SU-DHL-6 (cell line): ENCODE measurements around the gene ANKRD39.

Experiments used
- EZH2phosphoT487 ChIP-seq: fragments of 200-600 bp; sonication (generic), shearing (Covaris generic); conservative IDR thresholded peaks from 2 replicates; pipeline ENCODE4 v1.6.1; 2018; ENCODE audit warnings: mild to moderate bottlenecking, antibody characterized with exemption, low read length, moderate library complexity, mixed read lengths
- TF ChIP-seq, protein P1 (sequence below): fragments of 200-600 bp; sonication (generic); IDR thresholded peaks from one replicate; pipeline ENCODE4 v1.5.1; 2017; ENCODE audit warnings: antibody characterized with exemption, mild to moderate bottlenecking, low read length, moderate library complexity; ENCODE audit not compliant: insufficient read depth, poor library complexity, severe bottlenecking

DNA sequence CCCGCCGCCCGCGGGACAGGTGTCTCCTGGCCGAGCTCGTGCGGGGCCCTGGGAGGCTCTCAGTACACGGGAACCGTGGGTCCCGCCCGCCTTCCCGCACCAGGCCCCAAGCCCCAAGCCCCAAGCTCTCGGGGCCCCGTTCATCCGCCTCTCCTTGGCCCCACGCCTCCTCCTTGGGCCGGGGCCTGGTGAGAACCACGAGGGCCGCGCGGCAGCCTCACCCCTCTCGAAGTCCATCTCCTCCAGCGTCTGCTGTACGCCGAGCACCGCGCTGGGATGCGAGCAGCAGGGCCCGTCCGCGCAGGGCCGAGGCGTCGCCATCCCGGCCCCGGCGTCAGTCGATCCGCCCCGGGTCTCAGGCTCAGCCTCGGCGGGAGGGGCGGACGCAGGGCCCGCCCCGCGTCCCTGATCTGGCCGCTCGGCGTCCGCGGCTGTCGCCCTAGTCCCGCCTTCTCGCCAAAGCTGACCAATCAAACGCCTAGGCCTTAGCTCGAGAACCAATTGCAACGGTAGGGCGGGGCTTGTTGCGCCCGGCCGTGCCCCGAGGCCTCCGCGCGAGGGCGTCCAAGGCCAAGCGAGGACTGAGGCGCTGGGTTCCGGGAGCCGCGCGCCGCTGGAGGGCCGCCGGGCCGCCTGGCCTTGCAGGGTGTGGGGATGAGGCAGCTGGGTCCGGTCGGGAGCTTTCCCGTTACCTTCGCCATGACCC is at the start of gene ANKRD39:
- TF ChIP-seq, protein P1, sequence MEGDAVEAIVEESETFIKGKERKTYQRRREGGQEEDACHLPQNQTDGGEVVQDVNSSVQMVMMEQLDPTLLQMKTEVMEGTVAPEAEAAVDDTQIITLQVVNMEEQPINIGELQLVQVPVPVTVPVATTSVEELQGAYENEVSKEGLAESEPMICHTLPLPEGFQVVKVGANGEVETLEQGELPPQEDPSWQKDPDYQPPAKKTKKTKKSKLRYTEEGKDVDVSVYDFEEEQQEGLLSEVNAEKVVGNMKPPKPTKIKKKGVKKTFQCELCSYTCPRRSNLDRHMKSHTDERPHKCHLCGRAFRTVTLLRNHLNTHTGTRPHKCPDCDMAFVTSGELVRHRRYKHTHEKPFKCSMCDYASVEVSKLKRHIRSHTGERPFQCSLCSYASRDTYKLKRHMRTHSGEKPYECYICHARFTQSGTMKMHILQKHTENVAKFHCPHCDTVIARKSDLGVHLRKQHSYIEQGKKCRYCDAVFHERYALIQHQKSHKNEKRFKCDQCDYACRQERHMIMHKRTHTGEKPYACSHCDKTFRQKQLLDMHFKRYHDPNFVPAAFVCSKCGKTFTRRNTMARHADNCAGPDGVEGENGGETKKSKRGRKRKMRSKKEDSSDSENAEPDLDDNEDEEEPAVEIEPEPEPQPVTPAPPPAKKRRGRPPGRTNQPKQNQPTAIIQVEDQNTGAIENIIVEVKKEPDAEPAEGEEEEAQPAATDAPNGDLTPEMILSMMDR = peak; percentile 81
- no peak for TF ChIP-seq EZH2phosphoT487
